GM12892 (cell line): ENCODE data around the gene METTL26.
A peak's percentile ranks its signal among the peaks of the same experiment; 100 is the strongest.

ENCODE experiments used
- DNase-seq: peaks from one replicate; pipeline ENCODE4 v3.0.0; 2011; ENCODE audit not compliant: insufficient read length
- FAIRE-seq: peaks from 2 replicates; lab custom pipeline; 2011; peaks lifted over from hg19 to GRCh38; lab: Jason Lieb, UNC
- POLR2A ChIP-seq: IDR thresholded peaks from 2 replicates; pipeline ENCODE4 v1.6.1; 2011; ENCODE audit warnings: low read depth, low read length, control low read depth
- POLR2AphosphoS5 ChIP-seq: IDR thresholded peaks from 2 replicates; pipeline ENCODE4 v1.6.1; 2011; ENCODE audit warnings: low read depth, low read length, control low read depth
- TAF1 ChIP-seq: IDR thresholded peaks from 2 replicates; pipeline ENCODE4 v1.6.1; 2011; ENCODE audit warnings: low read depth, mild to moderate bottlenecking, control low read depth, low read length, borderline replicate concordance

METTL26 gene

DNA sequence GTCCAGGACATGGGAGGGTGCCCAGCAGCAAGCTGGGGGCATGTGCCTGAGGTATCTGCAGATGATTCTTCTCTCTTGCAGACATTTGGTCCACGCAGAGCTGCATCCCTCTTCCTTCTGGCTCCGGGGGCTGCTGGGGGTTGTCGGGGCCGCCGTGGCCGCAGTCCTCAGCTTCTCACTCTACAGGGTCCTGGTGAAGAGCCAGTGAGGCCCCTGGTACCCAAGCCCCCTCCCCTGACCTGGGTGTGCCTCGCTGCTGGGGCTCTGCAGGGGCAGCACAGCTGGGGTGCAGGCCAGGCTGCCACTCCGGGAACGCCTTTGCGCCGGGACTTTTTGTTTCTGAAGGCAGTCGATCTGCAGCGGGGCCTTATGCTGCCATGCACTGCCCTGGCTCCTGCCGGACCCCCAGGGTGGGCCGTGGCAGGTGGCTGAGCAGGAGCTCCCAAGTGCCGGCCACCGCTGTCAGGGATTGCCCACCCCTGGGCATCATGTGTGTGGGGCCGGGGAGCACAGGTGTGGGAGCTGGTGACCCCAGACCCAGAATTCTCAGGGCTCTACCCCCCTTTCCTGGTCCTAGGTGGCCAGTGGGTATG lies 37.4 kb upstream of the METTL26 start:
- TF ChIP-seq POLR2AphosphoS5 (no peak), POLR2A (no peak), TAF1 (no peak)
- FAIRE-seq: no peak
- no peak for DNase-seq

DNA sequence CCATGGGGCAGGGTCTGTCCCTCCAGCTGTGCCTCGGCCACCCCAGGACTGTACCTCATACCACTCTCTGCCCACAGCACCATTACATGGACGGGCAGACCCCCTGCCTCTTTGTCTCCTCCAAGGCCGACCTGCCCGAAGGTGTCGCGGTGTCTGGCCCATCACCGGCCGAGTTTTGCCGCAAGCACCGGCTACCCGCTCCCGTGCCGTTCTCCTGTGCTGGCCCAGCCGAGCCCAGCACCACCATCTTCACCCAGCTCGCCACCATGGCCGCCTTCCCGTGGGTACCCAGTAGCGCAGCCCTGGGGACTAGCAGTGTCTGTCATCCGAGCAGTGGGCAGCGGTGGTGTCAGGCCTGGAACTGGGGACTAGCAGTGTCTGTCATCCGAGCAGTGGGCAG lies 36.7 kb upstream of the METTL26 start:
- FAIRE-seq: no peak
- no peak for TF ChIP-seq POLR2AphosphoS5
- TF ChIP-seq TAF1: no peak
- no peak for TF ChIP-seq POLR2A
- no peak for DNase-seq

DNA sequence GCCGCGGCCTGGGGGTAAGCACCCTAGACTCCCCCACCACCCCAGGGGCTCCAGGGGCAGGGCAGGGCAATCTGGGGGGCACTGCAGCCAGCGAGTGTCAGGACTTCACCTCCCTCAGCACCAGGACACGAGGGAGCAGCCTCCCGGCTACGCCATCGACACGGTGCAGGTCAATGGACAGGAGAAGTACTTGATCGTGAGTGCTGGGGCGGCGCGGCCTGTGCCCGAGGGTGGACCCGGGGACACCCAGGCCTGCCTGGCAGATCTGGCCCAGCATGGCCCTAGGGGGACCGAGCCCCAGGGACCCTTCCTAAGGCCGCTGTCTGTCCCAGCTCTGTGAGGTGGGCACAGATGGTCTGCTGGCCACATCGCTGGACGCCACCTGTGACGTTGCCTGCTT lies 36.3 kb upstream of the METTL26 start:
- TF ChIP-seq POLR2AphosphoS5 (no peak), POLR2A (no peak), TAF1 (no peak)
- DNase-seq (no peak), FAIRE-seq (no peak)

DNA sequence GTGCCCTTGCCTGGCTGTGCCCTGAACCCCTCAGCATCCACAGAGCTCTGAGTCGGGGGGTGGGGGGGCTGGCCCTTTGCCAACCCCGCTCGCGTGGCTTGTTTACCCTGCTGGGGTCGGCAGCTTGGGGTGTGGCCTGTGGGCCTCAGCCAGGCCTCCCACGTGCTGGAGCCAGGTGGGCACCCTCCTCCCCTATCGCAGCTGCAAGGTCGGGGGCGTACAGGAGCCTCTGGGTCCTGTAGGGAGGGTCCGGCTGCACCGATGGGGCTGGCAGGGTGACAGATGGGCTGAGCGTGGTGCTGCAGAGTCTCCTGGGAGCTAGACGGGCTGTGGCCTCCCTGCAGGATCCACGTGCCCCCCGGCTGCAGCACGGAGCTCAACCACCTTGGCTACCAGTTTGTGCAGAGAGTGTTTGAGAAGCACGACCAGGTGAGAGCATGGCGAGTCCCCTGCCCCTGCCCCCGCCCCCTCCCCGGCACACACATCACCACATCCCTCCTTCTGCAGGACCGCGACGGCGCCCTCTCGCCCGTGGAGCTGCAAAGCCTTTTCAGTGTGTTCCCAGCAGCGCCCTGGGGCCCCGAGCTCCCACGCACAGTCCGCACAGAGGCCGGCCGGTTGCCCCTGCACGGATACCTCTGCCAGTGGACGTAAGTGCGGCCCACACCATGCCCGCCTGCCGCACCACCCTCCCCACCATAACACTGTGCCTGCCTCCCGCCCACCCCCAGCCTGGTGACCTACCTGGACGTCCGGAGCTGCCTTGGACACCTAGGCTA lies 35.4 kb upstream of the METTL26 start:
- TF ChIP-seq POLR2A: no peak
- TF ChIP-seq POLR2AphosphoS5: no peak
- no peak for TF ChIP-seq TAF1
- FAIRE-seq: no peak
- DNase-seq: no peak

DNA sequence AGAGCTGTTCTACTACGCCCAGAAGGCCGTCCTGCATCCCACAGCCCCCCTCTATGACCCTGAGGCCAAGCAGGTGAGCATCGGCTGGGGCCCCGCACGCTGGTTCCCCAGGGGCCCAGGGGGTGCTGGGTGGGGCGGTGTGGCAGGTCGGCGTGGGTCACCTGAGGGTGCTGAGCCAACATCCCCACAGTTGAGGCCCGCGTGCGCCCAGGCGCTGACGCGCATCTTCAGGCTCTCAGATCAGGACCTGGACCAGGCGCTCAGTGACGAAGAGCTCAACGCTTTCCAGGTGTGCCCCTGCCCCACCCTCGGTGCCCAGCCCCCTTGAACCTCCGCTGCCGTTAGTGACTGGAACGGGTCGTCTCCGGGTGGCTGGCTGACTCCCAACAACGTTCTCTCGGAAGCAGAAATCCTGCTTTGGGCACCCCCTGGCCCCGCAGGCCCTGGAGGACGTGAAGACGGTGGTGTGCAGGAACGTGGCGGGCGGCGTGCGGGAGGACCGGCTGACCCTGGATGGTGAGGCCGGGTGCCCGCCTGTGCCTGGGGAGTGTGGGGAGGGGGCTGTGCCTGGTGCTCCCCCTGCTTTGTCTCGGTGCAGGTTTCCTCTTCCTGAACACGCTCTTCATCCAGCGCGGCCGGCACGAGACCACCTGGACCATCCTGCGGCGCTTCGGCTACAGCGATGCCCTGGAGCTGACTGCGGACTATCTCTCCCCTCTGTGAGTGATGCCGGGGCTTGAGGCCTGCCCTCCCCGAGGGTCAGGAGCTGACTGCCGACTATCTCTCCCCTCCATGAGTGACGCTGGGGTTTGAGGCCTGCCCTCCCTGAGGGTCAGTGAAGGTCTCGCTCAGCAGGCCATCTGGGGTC lies 34.6 kb upstream of the METTL26 start:
- FAIRE-seq (no peak), DNase-seq (no peak)
- TF ChIP-seq POLR2AphosphoS5: no peak
- TF ChIP-seq POLR2A: no peak
- no peak for TF ChIP-seq TAF1

DNA sequence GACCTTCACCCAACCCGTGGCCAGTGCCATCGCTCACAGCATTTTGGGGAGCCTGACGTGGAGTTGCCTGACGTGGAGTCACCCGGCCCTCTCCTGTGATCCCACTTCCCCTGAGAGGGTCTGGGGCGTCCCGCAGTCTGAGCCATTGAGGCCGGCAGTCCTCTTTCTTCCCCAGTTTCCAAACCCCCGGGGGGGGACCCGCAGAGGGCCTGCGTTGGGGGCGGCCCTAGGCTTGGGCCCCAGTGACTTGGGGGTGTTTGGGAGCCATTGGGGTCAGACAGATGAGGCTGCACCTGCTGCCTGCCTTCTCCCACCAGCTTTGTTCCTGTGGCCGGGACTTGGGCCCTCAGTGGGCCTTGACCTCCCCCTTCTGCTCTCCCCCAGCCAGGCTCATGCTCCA lies 33.6 kb upstream of the METTL26 start:
- no peak for FAIRE-seq
- no peak for TF ChIP-seq POLR2AphosphoS5
- TF ChIP-seq TAF1: no peak
- TF ChIP-seq POLR2A: no peak
- DNase-seq: no peak

DNA sequence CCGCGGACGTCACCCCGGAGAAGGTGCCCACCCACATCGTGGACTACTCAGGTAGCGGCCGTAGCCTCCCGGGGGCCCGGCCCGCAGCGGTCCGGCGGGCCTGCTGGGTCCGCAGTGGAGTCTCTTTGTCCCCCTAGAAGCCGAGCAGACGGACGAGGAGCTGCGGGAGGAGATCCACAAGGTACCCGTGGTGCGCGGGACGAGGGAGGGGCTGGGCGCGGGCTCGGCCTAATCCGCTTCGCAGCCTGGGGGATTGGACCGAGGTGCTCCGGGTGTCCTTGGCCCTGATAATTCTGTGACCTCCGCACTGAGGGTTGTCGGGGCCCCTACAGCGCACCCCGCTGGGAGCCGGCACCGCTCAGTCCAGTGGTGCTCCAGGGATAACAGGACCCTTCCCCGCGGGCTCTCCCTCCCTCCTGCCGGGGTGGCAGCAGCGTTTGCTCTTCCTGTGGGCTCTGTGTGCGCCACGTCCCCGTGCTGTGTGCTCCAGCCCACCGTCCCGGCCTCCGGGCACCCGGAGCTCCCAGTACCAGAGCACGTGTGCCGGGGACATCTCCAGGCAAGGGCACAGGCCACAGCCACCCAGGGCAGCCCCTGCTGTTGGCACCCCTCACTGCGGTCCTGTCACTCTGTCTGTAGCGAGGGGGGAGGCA lies 32.5 kb upstream of the METTL26 start:
- no peak for TF ChIP-seq POLR2AphosphoS5
- DNase-seq (no peak), FAIRE-seq (no peak)

DNA sequence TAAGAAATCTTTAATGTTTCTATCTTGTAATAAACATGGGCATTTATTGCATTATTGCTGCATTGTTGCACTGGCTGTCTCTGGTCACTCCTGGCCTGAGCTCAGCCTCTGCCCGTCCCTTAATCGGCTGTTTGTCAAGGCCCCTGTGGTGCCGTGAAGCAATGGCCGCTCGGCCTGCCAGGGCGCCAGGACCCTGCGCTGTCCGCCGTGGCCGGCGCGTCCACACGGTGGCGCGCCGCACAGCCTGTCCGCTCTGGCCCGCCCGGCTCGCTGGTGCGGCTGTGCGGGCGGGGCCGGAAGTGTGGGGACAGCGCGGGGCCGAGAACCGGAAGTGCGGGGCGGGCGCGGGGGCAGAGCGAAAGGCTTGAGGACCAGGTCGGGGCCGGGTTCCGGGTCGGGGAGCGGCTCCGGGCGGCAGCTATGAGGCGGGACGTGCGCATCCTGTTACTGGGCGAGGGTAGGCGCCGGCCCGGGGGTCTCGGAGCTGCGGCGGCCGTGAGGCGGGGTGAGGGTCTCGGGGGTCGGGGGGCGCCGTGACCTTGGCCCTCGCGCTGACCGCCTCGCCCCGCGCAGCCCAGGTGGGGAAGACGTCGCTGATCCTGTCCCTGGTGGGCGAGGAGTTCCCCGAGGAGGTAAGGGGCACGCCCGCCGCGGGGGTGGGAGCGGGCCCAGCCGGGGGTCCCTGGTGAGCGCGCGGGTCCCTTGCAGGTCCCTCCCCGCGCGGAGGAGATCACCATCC lies 31.8 kb upstream of the METTL26 start, which contains the start of gene RHOT2:
TSS of gene RHOT2 (plus strand) at position 353 of the 739 bp plus-strand sequence. CDS start at position 421, 68 bp downstream.
- DNase-seq (peak; percentile 98), FAIRE-seq (peak; percentile 100)
- peak; percentile 41; the same call in 1 of the 2 replicates for TF ChIP-seq TAF1
- peak; percentile 58; the same call in 1 of the 2 replicates for TF ChIP-seq POLR2AphosphoS5
- peak; percentile 86 for TF ChIP-seq POLR2A

DNA sequence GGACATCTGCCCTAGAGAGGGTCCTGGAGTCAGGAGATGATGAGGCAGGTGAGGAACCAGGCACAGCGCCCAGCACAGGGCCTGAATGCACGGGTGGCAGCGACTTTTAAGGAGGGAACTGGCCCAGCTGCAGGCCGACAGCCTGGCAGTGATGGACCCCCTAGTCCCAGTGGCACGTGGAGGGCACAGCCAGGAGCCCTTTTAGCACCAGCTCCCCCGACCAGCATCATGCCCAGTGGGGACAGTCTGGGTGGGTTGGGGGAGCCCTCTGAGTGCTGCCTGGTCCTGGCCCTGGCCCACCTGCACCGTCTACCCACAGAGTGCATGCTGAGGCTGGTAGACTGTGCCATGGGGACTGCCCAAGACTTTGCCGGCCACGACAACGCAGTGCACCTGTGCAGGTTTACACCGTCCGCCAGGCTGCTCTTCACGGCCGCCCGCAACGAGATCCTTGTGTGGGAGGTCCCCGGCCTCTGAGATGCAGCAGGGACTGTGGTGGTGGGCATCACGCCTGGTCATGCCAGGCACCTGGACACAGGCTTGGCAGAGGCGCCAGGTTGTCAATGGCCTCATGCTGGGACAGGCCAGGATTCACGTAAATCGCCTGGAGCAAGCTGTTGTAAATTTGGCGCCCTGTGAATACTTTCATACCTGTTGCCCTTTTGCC lies 31.1 kb upstream of the METTL26 start:
- FAIRE-seq: peak; percentile 46
- no peak for DNase-seq
- TF ChIP-seq POLR2AphosphoS5 (no peak), POLR2A (no peak), TAF1 (no peak)

DNA sequence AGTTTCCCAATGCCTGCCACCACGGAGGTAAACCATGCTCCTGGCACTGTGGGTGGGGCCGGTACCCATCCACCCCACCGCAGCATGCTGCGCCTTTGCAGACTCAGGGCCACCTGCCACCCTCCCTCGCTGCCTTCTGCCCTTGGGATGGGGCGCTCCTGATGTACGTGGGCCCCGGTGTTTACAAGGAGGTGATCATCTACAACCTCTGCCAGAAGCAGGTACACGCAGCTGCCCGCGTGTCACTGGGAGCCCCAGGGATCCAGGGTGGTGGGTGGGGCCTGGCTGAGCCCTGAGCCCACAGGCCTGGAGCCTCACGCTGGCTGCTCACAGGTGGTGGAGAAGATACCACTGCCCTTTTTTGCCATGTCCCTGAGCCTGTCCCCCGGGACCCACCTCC lies 30.5 kb upstream of the METTL26 start:
- DNase-seq (no peak), FAIRE-seq (no peak)
- no peak for TF ChIP-seq TAF1
- no peak for TF ChIP-seq POLR2A
- no peak for TF ChIP-seq POLR2AphosphoS5
